SU-DHL-6 (cell line): ENCODE results near the gene CACNA1C.

Experiments
- H2AFZ ChIP-seq: fragments of 200-600 bp; sonication (generic); 2 replicates; pipeline ENCODE4 v1.6.1; 2014; ENCODE audit warnings: low read depth, mild to moderate bottlenecking, moderate library complexity, mixed read lengths, antibody characterized with exemption, low read length; ENCODE audit not compliant: severe bottlenecking
- H3F3A ChIP-seq: fragments of 200-600 bp; shearing (Covaris generic); 2 replicates; pipeline ENCODE4 v1.6.0; 2016; ENCODE audit warnings: antibody characterized with exemption, mild to moderate bottlenecking; ENCODE audit not compliant: insufficient read depth
- H3K27ac ChIP-seq: fragments of 200-600 bp; sonication (generic); 2 replicates; pipeline ENCODE4 v1.5.1; 2016; ENCODE audit warnings: low read depth, mild to moderate bottlenecking, low read length, moderate library complexity, mixed read lengths
- H3K27me3 ChIP-seq: fragments of 200-600 bp; sonication (generic), shearing (Covaris generic); 2 replicates; pipeline ENCODE4 v1.6.0; 2014; ENCODE audit warnings: mild to moderate bottlenecking, low read length
- H3K36me3 ChIP-seq: fragments of 200-600 bp; sonication (generic); 2 replicates; pipeline ENCODE4 v1.6.1; 2014; ENCODE audit warnings: mild to moderate bottlenecking, low read length, mixed read lengths
- H3K4me2 ChIP-seq: fragments of 300-600, 200-600 bp; shearing (Covaris generic), sonication (generic); 2 replicates; pipeline ENCODE4 v1.6.0; 2014; ENCODE audit warnings: low read length, low read depth, mild to moderate bottlenecking; ENCODE audit not compliant: poor library complexity, severe bottlenecking
- H3K4me3 ChIP-seq: fragments of 200-600 bp; sonication (generic); 2 replicates; pipeline ENCODE4 v1.5.1; 2014; ENCODE audit warnings: antibody characterized with exemption, low read length, mild to moderate bottlenecking, mixed read lengths; ENCODE audit not compliant: insufficient read depth, poor library complexity, severe bottlenecking
- H3K79me2 ChIP-seq: fragments of 200-600 bp; sonication (generic); 2 replicates; pipeline ENCODE4 v1.6.1; 2014; ENCODE audit warnings: mild to moderate bottlenecking, low read length, moderate library complexity; ENCODE audit not compliant: insufficient read depth
- H3K9ac ChIP-seq: fragments of 200-600 bp; sonication (generic); 2 replicates; pipeline ENCODE4 v1.7.0; 2014; ENCODE audit warnings: mild to moderate bottlenecking, low read length
- H3K9me2 ChIP-seq: fragments of 200-600 bp; sonication (generic); replicated peaks from 2 replicates; pipeline ENCODE4 v1.6.1; 2014; ENCODE audit warnings: low read length; ENCODE audit not compliant: insufficient read depth
- H3K9me3 ChIP-seq: fragments of 200-600 bp; sonication (generic); 2 replicates; pipeline ENCODE4 v1.6.1; 2014; ENCODE audit warnings: low read length, mixed read lengths; ENCODE audit not compliant: insufficient read depth
- H4K20me1 ChIP-seq: fragments of 200-600 bp; sonication (generic); 2 replicates; pipeline ENCODE4 v1.6.1; 2014; ENCODE audit warnings: low read depth, mild to moderate bottlenecking, antibody characterized with exemption, low read length, moderate library complexity, mixed read lengths
- CTCF ChIP-seq: fragments of 200-600 bp; sonication (generic); IDR thresholded peaks from one replicate; pipeline ENCODE4 v1.5.1; 2017; ENCODE audit warnings: antibody characterized with exemption, mild to moderate bottlenecking, low read length, moderate library complexity; ENCODE audit not compliant: insufficient read depth, poor library complexity, severe bottlenecking
- EZH2phosphoT487 ChIP-seq: fragments of 200-600 bp; sonication (generic), shearing (Covaris generic); conservative IDR thresholded peaks from 2 replicates; pipeline ENCODE4 v1.6.1; 2018; ENCODE audit warnings: mild to moderate bottlenecking, antibody characterized with exemption, low read length, moderate library complexity, mixed read lengths

Gene CACNA1C

GRCh38 chr12:2053691-2054090 is 904 bp downstream of the CACNA1C start:
- no peak overlapping the region for H3K4me3 ChIP-seq
- no peaks in the 10 kb centered on the region for H3K79me2 ChIP-seq
- peak overlapping the region; percentile 67 for H3K4me2 ChIP-seq
- no peaks in the 10 kb centered on the region for H4K20me1 ChIP-seq
- TF ChIP-seq CTCF, result no peak
- TF ChIP-seq EZH2phosphoT487, result no peak
- H3K36me3 ChIP-seq, result no peaks in the 10 kb centered on the region
- peak overlapping the region; percentile 38; the same call in 1 of the 2 replicates for H3K9ac ChIP-seq
- no peaks in the 10 kb centered on the region for H3K27me3 ChIP-seq
- no peaks in the 10 kb centered on the region for H3K9me2 ChIP-seq
- H3F3A ChIP-seq, result no peaks in the 10 kb centered on the region
- H3K9me3 ChIP-seq, result no peaks in the 10 kb centered on the region
- no peak overlapping the region for H3K27ac ChIP-seq
- H2AFZ ChIP-seq, result no peak overlapping the region

- no peaks in the 10 kb centered on the region for H3K9me3 ChIP-seq
- no peak overlapping the region for H2AFZ ChIP-seq
- no peaks in the 10 kb centered on the region for H3K36me3 ChIP-seq
- H3K4me3 ChIP-seq, result no peak overlapping the region
- TF ChIP-seq CTCF (no peak), EZH2phosphoT487 (no peak)
- H3K9ac ChIP-seq, result no peak overlapping the region
- H3K27me3 ChIP-seq, result no peaks in the 10 kb centered on the region
- no peaks in the 10 kb centered on the region for H4K20me1 ChIP-seq
- H3K27ac ChIP-seq, result no peak overlapping the region
- H3K79me2 ChIP-seq, result no peaks in the 10 kb centered on the region
- H3K4me2 ChIP-seq, result no peak overlapping the region
- no peaks in the 10 kb centered on the region for H3F3A ChIP-seq
- no peaks in the 10 kb centered on the region for H3K9me2 ChIP-seq
Observed at GRCh38 chr12:2054091-2055018, 1.6 kb downstream of the CACNA1C start.

GRCh38 chr12:2057041-2057794 is 4.4 kb downstream of the CACNA1C start:
- Histone ChIP-seq H3K9me3 (no peaks in the 10 kb centered on the region), H3K36me3 (no peaks in the 10 kb centered on the region), H3K27me3 (no peaks in the 10 kb centered on the region), H4K20me1 (no peaks in the 10 kb centered on the region), H3K9me2 (no peaks in the 10 kb centered on the region), H3K79me2 (no peaks in the 10 kb centered on the region), H3K27ac (no peak overlapping the region), H3F3A (no peaks in the 10 kb centered on the region), H3K4me2 (no peak overlapping the region), H3K4me3 (no peak overlapping the region), H2AFZ (no peak overlapping the region), H3K9ac (no peak overlapping the region)
- no peak for TF ChIP-seq EZH2phosphoT487
- peak; percentile 86 for TF ChIP-seq CTCF
